Endothelial cell of umbilical vein (primary cell): ENCODE data around the gene SPEN.

Source experiments
- EZH2 ChIP-seq: IDR thresholded peaks from 2 replicates; pipeline ENCODE4 v1.6.1; 2012; ENCODE audit warnings: borderline replicate concordance, low read depth, mild to moderate bottlenecking, moderate library complexity, low read length, inconsistent platforms; ENCODE audit not compliant: severe bottlenecking
- GATA2 ChIP-seq: IDR thresholded peaks from 2 replicates; pipeline ENCODE4 v1.7.0; 2011; ENCODE audit warnings: low read depth, mild to moderate bottlenecking, moderate library complexity, mixed read lengths, low read length; ENCODE audit not compliant: insufficient read length, insufficient read depth
- JUN ChIP-seq: IDR thresholded peaks from 2 replicates; pipeline ENCODE4 v1.6.1; 2011; ENCODE audit warnings: borderline replicate concordance, low read depth; ENCODE audit not compliant: insufficient read length, insufficient read depth
- MYC ChIP-seq: IDR thresholded peaks from one replicate; pipeline ENCODE4 v1.6.1; 2011; ENCODE audit warnings: mild to moderate bottlenecking, low read depth, low read length
- POLR2A ChIP-seq: IDR thresholded peaks from 2 replicates; pipeline ENCODE4 v1.6.1; 2012; ENCODE audit warnings: low read depth, mild to moderate bottlenecking, control low read depth, low read length
- POLR2AphosphoS5 ChIP-seq: IDR thresholded peaks from 2 replicates; pipeline ENCODE4 v1.6.1; 2012; ENCODE audit warnings: low read depth, mild to moderate bottlenecking, control low read depth, low read length, moderate library complexity; ENCODE audit not compliant: insufficient read depth
- TF ChIP-seq, protein P1 (sequence below), 2 donors: IDR thresholded peaks; 1 replicate in 1 of 2; 2 replicates in 1 of 2; pipeline ENCODE4 v1.5.1; 2011; ENCODE audit warnings: low read length in 2 of 2, mild to moderate bottlenecking in 2 of 2, moderate library complexity in 2 of 2, control low read depth in 1 of 2, inconsistent platforms in 1 of 2, low read depth in 1 of 2; ENCODE audit not compliant: insufficient read depth in 1 of 2; ENCODE audit errors: extremely low read depth in 1 of 2

GRCh38 chr1:15803380-15803779 is 44.1 kb upstream of the SPEN start:
- TF ChIP-seq POLR2A: no peak
- no peak for TF ChIP-seq POLR2AphosphoS5
- TF ChIP-seq, protein P1, sequence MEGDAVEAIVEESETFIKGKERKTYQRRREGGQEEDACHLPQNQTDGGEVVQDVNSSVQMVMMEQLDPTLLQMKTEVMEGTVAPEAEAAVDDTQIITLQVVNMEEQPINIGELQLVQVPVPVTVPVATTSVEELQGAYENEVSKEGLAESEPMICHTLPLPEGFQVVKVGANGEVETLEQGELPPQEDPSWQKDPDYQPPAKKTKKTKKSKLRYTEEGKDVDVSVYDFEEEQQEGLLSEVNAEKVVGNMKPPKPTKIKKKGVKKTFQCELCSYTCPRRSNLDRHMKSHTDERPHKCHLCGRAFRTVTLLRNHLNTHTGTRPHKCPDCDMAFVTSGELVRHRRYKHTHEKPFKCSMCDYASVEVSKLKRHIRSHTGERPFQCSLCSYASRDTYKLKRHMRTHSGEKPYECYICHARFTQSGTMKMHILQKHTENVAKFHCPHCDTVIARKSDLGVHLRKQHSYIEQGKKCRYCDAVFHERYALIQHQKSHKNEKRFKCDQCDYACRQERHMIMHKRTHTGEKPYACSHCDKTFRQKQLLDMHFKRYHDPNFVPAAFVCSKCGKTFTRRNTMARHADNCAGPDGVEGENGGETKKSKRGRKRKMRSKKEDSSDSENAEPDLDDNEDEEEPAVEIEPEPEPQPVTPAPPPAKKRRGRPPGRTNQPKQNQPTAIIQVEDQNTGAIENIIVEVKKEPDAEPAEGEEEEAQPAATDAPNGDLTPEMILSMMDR (IDR thresholded peaks at IDR 0.05; ENCODE audit: extremely low read depth in 1 of 2, insufficient read depth in 1 of 2, low read depth in 1 of 2, low read length in 2 of 2): peak in 1 of 2 donors; percentile 40
- TF ChIP-seq EZH2: no peak
- TF ChIP-seq JUN: no peak
- no peak for TF ChIP-seq MYC
- no peak for TF ChIP-seq GATA2
